Endothelial cell of umbilical vein (primary cell): Measurements from ENCODE around the gene PRPF19. TPM values are rescaled to one million over a fixed set of nuclear protein-coding genes. Genes with fewer than 3 reads are reported as not detected.

Experiments used
- BruUV-seq: library from RNA; stranded (reverse); fragments of 400-500 nt; replicated peaks from 2 replicates; lab custom pipeline; 2021; lab: Mats Ljungman, UMichigan
- CTCF ChIA-PET: fragments of 300-600, 350-600 bp; sonication (Branson Sonifier 250); formaldehyde crosslinking; loops from one replicate; lab custom pipeline; 2021; ENCODE audit warnings: antibody characterized with exemption, inconsistent platforms; lab: Charles Lee
- POLR2A ChIA-PET: fragments of 300-600, 350-600 bp; sonication (Branson Sonifier 250); formaldehyde crosslinking; loops from one replicate; lab custom pipeline; 2021; ENCODE audit warnings: antibody characterized with exemption, inconsistent platforms; lab: Charles Lee
- DNase-seq: peaks from one replicate; pipeline ENCODE4 v3.0.0-alpha.2; 2011; ENCODE audit warnings: low read depth, low spot score
- FAIRE-seq: peaks from 2 replicates; lab custom pipeline; 2011; peaks lifted over from hg19 to GRCh38; lab: Jason Lieb, UNC
- H2AFZ ChIP-seq: 2 replicates; pipeline ENCODE4 v1.6.0; 2012; ENCODE audit warnings: low read depth, low read length, control low read depth, inconsistent platforms
- H3K27ac ChIP-seq: 2 replicates; pipeline ENCODE4 v1.5.1; 2011; ENCODE audit warnings: low read depth, mild to moderate bottlenecking, control low read depth, low read length, moderate library complexity; ENCODE audit not compliant: insufficient read depth
- H3K27me3 ChIP-seq, 2 experiments: 2 replicates each; pipeline versions ENCODE4 v1.6.0 to v1.6.1; 2011; ENCODE audit warnings: low read length in 2 of 2, mixed read lengths in 1 of 2; ENCODE audit not compliant: control insufficient read depth in 2 of 2, insufficient read depth in 2 of 2
- H3K36me3 ChIP-seq, 2 experiments: 2 replicates in 1 of 2; 3 replicates in 1 of 2; pipeline ENCODE4 v1.5.1; 2011; ENCODE audit warnings: low read length in 2 of 2, mild to moderate bottlenecking in 1 of 2, moderate library complexity in 1 of 2; ENCODE audit not compliant: control insufficient read depth in 2 of 2, insufficient read depth in 2 of 2; ENCODE audit errors: extremely low read depth in 1 of 2
- H3K4me1 ChIP-seq: 3 replicates; pipeline ENCODE4 v1.5.1; 2011; ENCODE audit warnings: mild to moderate bottlenecking, low read length; ENCODE audit not compliant: control insufficient read depth, insufficient read depth; ENCODE audit errors: extremely low read depth
- H3K4me2 ChIP-seq: 2 replicates; pipeline ENCODE4 v1.6.1; 2011; ENCODE audit warnings: low read length, control low read depth, mixed read lengths; ENCODE audit not compliant: insufficient read depth
- H3K4me3 ChIP-seq, 3 experiments: fragments of 200-600 bp in 1 of 3; sonication (generic), shearing (Covaris generic) in 1 of 3; replicated peaks in 1 of 3; 2 replicates each; pipeline ENCODE4 v1.5.1; 2011 to 2016; ENCODE audit warnings: control low read depth in 3 of 3, low read length in 3 of 3, mild to moderate bottlenecking in 2 of 3, inconsistent platforms in 1 of 3, low read depth in 1 of 3, moderate library complexity in 1 of 3; ENCODE audit not compliant: insufficient read depth in 1 of 3
- H3K79me2 ChIP-seq: 2 replicates; pipeline ENCODE4 v1.6.0; 2012; ENCODE audit warnings: low read length, inconsistent platforms; ENCODE audit not compliant: control insufficient read depth, insufficient read depth
- H3K9ac ChIP-seq: replicated peaks from 2 replicates; pipeline ENCODE3; 2011; ENCODE audit warnings: low read length, control low read depth; ENCODE audit not compliant: insufficient read depth; ENCODE audit errors: extremely low read depth
- H3K9me1 ChIP-seq: replicated peaks from 3 replicates; pipeline ENCODE4 v1.6.0; 2011; ENCODE audit warnings: mild to moderate bottlenecking, low read length; ENCODE audit not compliant: control insufficient read depth, insufficient read depth; ENCODE audit errors: extremely low read depth
- H3K9me3 ChIP-seq: replicated peaks from 2 replicates; pipeline ENCODE4 v1.5.1; 2012; ENCODE audit warnings: low read length, inconsistent platforms; ENCODE audit not compliant: control insufficient read depth, insufficient read depth
- H4K20me1 ChIP-seq: replicated peaks from 2 replicates; pipeline ENCODE3; 2011; ENCODE audit warnings: mild to moderate bottlenecking, low read length; ENCODE audit not compliant: control insufficient read depth, insufficient read depth; ENCODE audit errors: extremely low read depth
- FOS ChIP-seq: IDR thresholded peaks from 2 replicates; pipeline ENCODE4 v1.6.1; 2011; ENCODE audit warnings: mild to moderate bottlenecking, low read length, moderate library complexity, borderline replicate concordance; ENCODE audit not compliant: insufficient read depth
- GATA2 ChIP-seq: IDR thresholded peaks from 2 replicates; pipeline ENCODE4 v1.7.0; 2011; ENCODE audit warnings: low read depth, mild to moderate bottlenecking, moderate library complexity, mixed read lengths, low read length; ENCODE audit not compliant: insufficient read length, insufficient read depth
- JUN ChIP-seq: IDR thresholded peaks from 2 replicates; pipeline ENCODE4 v1.6.1; 2011; ENCODE audit warnings: borderline replicate concordance, low read depth; ENCODE audit not compliant: insufficient read length, insufficient read depth
- MYC ChIP-seq: IDR thresholded peaks from one replicate; pipeline ENCODE4 v1.6.1; 2011; ENCODE audit warnings: mild to moderate bottlenecking, low read depth, low read length
- POLR2A ChIP-seq: IDR thresholded peaks from 2 replicates; pipeline ENCODE4 v1.6.1; 2012; ENCODE audit warnings: low read depth, mild to moderate bottlenecking, control low read depth, low read length
- POLR2AphosphoS5 ChIP-seq: IDR thresholded peaks from 2 replicates; pipeline ENCODE4 v1.6.1; 2012; ENCODE audit warnings: low read depth, mild to moderate bottlenecking, control low read depth, low read length, moderate library complexity; ENCODE audit not compliant: insufficient read depth
- dilution Hi-C: fragments of 300-500 bp; cut with MboI; formaldehyde crosslinking; loops from one replicate; pipeline ENCODE4 v1.15.0; 2019; ENCODE audit warnings: low sequenced_read_pairs; ENCODE audit not compliant: extremely low pct_ligation_motif_present
- intact Hi-C: fragments of 100-400 bp; cut with micrococcal nuclease; formaldehyde crosslinking; loops from one replicate; pipeline ENCODE4 v1.10.0; 2022
- polyA plus RNA-seq, 4 experiments: library from polyadenylated mRNA; depleted of rRNA in 3 of 4; stranded (reverse) in 3 of 4; unstranded in 1 of 4; fragments of >200 nt; gene quantifications; 2 replicates each; pipeline versions ENCODE4 v1.2.1 to v1.2.3, GENCODE V29; 2011 to 2012; ENCODE audit warnings: missing spikeins in 1 of 4
- total RNA-seq: library from RNA; stranded (reverse); gene quantifications from 2 replicates; pipeline ENCODE4 v1.2.3, GENCODE V29; 2021
- TF ChIP-seq, protein P1 (sequence below), 2 donors: IDR thresholded peaks; 1 replicate in 1 of 2; 2 replicates in 1 of 2; pipeline ENCODE4 v1.5.1; 2011; ENCODE audit warnings: low read length in 2 of 2, mild to moderate bottlenecking in 2 of 2, moderate library complexity in 2 of 2, control low read depth in 1 of 2, inconsistent platforms in 1 of 2, low read depth in 1 of 2; ENCODE audit not compliant: insufficient read depth in 1 of 2; ENCODE audit errors: extremely low read depth in 1 of 2

PRPF19 gene
- total and polyA plus RNA-seq, 2 donors (not counting 3 experiments of a cell fraction or from before 2014, with no cell fraction given) = 97.1 to 126 TPM

DNA sequence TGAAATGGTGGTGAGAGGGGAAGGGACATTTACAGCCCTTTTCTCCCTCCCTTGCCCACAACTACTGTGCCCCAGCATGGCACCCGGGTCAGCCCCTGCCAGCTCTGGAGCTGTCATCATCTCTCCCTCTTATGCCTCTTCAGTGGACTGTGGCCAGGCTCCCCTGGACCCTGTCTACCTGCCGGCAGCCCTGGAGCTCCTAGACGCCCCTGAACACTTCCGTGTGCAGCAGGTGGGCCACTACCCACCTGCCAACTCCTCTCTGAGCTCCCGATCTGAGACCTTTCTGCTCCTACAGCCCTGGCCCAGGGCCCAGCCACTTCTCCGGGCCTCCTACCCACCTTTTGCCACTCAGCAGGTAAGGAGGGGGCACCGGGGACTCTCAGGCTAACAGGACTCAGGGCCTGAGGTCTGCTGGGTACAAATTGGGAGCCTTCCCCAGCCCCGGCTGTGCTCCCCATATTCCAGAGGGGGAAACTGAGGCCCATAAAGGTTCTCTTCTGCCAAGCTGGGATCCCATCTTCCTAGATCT lies 20.7 kb upstream of the PRPF19 start:
- no peaks in the 10 kb centered on the region for H3K9me3 ChIP-seq
- H2AFZ ChIP-seq = no peak overlapping the region
- no TSS peak for BruUV-seq
- H3K36me3 ChIP-seq = peaks cover 3 to 36% of the 10 kb centered on the region in 2 experiments
- H3K27ac ChIP-seq = no peak overlapping the region
- TF ChIP-seq POLR2AphosphoS5 = no peak
- no peak for TF ChIP-seq FOS
- no peak for TF ChIP-seq POLR2A
- no peak for TF ChIP-seq JUN
- TF ChIP-seq, protein P1, sequence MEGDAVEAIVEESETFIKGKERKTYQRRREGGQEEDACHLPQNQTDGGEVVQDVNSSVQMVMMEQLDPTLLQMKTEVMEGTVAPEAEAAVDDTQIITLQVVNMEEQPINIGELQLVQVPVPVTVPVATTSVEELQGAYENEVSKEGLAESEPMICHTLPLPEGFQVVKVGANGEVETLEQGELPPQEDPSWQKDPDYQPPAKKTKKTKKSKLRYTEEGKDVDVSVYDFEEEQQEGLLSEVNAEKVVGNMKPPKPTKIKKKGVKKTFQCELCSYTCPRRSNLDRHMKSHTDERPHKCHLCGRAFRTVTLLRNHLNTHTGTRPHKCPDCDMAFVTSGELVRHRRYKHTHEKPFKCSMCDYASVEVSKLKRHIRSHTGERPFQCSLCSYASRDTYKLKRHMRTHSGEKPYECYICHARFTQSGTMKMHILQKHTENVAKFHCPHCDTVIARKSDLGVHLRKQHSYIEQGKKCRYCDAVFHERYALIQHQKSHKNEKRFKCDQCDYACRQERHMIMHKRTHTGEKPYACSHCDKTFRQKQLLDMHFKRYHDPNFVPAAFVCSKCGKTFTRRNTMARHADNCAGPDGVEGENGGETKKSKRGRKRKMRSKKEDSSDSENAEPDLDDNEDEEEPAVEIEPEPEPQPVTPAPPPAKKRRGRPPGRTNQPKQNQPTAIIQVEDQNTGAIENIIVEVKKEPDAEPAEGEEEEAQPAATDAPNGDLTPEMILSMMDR (IDR thresholded peaks at IDR 0.05; ENCODE audit: extremely low read depth in 1 of 2, insufficient read depth in 1 of 2, low read depth in 1 of 2, low read length in 2 of 2) = no peak
- no peak for TF ChIP-seq GATA2
- TF ChIP-seq MYC = no peak
- H3K9ac ChIP-seq = no peak overlapping the region
- no peak overlapping the region for H3K4me3 ChIP-seq
- no peak for DNase-seq
- no peak overlapping the region for H3K4me2 ChIP-seq
- H3K79me2 ChIP-seq = no peaks in the 10 kb centered on the region
- intact Hi-C loops = no loop called here
- no peaks in the 10 kb centered on the region for H4K20me1 ChIP-seq
- no peaks in the 10 kb centered on the region for H3K27me3 ChIP-seq
- H3K9me1 ChIP-seq = no peaks in the 10 kb centered on the region
- ChIA-PET POLR2A (no interaction called here), CTCF (interaction anchor here (1.0 kb wide), 1 partner anchor 40 kb away, joined by 3 read pairs; no protein-coding TSS in a partner anchor)
- dilution Hi-C loops = no loop called here
- no peak for FAIRE-seq
- H3K4me1 ChIP-seq = peaks cover 10% of the 10 kb centered on the region
